ENCODE measurements around the gene CCL22. TPM values are rescaled to one million over a fixed set of nuclear protein-coding genes. Genes with fewer than 3 reads are reported as not detected.
"Not testable (repeated sequence)": the region's sequence is repeated elsewhere in the genome, so short reads cannot be mapped to it uniquely, and the experiment has no call there.

Gene CCL22
- total and polyA plus RNA-seq, 12 donors = 0.03 to 3.0 (median 0.25) TPM; not detected in 3

DNA sequence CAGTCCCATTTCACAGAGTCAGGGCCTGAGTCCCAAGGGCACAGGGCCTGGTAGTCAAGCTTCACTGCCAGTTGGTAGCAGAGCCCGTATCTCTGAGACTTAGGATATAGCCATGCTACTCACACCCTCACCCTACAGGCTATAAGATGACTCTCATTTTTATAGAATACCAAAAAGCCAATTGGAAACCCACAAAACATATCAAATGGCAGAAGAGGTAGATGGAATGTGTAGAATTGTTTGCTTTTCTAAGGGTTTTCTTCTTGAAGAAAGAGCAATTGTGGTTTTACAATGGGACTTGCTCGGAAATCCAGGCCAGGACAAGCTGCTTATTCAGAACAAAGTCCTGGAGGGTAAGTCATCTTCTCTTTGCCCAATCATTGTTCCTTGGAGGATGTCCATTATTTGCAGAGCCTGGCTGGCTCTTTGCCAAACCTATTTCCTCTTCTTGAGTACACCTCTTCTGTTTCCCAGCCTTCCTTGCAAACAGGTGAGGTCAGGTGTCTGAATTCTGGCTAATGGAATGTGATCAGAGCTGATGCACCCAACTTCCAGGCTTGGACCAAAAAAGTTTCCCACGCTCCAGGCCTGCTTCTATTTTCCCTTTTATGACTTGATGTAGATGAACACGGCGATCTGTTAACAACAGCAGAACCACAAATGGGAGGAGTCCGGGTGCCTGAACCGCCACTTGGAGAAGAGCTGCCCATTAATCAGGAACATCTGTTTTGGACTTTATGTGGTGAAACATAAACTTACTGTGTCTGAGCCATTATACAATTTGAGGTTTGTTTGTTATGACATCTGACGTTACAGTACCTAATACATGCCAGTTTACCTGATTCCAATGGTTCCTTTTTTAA is 16.9 kb upstream of the CCL22 start:
- intact Hi-C loops (cut with DNase I) = no loop called here
- no peak overlapping the region for H3K27ac ChIP-seq
- WGBS, 4 donors = 67 to 83% (median 75%) methylated on average over 8 of the region's 8 CpGs
- H3K36me3 ChIP-seq (replicated peaks in 1 of 2) = no peaks in the 10 kb centered on the region
- TF ChIP-seq, protein P1, sequence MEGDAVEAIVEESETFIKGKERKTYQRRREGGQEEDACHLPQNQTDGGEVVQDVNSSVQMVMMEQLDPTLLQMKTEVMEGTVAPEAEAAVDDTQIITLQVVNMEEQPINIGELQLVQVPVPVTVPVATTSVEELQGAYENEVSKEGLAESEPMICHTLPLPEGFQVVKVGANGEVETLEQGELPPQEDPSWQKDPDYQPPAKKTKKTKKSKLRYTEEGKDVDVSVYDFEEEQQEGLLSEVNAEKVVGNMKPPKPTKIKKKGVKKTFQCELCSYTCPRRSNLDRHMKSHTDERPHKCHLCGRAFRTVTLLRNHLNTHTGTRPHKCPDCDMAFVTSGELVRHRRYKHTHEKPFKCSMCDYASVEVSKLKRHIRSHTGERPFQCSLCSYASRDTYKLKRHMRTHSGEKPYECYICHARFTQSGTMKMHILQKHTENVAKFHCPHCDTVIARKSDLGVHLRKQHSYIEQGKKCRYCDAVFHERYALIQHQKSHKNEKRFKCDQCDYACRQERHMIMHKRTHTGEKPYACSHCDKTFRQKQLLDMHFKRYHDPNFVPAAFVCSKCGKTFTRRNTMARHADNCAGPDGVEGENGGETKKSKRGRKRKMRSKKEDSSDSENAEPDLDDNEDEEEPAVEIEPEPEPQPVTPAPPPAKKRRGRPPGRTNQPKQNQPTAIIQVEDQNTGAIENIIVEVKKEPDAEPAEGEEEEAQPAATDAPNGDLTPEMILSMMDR (IDR thresholded peaks at IDR 0.05) = no peak
- no peak for TF ChIP-seq POLR2A (IDR thresholded peaks at IDR 0.05)
- peaks cover 2% of the 10 kb centered on the region for H3K27me3 ChIP-seq
- no peaks in the 10 kb centered on the region for H3K4me1 ChIP-seq (replicated peaks in 1 of 2)
- DNase-seq = peak in 1 of 7 donors; percentile 39
- no peaks in the 10 kb centered on the region for H3K9me3 ChIP-seq (replicated peaks in 1 of 3)
- no peak overlapping the region for H3K4me3 ChIP-seq

DNA sequence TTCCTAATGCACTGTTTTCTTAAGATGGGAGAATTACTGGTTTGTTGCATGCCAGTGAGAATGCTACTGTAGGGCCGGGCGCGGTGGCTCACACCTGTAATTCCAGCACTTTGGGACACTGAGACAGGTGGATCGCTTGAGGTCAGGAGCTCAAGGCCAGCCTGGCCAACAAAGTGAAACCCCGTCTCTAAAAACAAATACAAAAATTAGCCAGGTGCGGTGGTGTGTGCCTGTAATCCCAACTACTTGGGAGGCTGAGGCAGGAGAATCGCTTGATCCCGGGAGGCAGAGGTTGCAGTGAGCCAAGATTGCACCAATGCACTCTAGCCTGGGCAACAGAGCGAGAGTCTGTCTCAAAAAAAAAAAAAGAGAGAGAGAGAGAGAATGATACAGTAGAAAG is 16.0 kb upstream of the CCL22 start:
- H3K4me3 ChIP-seq; H3K9me3 ChIP-seq (replicated peaks in 1 of 3); DNase-seq; H3K4me1 ChIP-seq (replicated peaks in 1 of 2); H3K36me3 ChIP-seq (replicated peaks in 1 of 2); H3K27me3 ChIP-seq; H3K27ac ChIP-seq; intact Hi-C loops (cut with DNase I): not testable (repeated sequence)
- 90 to 97% (median 95%) methylated on average over 9 of the region's 9 CpGs for WGBS, 4 donors

DNA sequence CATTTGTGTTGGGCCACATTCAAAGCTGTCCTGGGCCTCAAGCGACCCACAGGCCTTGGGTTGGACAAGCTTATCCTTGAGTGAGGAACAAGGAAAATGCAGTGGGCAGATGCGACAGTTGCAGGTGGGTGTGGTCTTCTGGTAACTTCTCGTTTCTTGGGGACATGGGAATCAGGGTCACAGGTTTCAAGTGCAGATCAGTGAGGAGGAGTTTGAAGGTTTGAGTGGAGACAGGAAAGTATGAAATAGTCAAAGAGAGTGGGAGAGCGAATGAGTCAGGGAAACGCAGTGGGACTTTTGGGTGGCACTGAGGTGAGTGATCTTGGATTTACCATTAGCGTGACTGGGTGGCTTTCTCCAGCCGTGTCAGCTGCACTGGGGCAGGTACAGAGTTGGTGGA is 15.4 kb upstream of the CCL22 start:
- intact Hi-C loops (cut with DNase I) = no loop called here
- Histone ChIP-seq H3K4me3 (no peak overlapping the region), H3K4me1 (replicated peaks in 1 of 2) (no peaks in the 10 kb centered on the region), H3K27ac (no peak overlapping the region), H3K27me3 (no peaks in the 10 kb centered on the region), H3K36me3 (replicated peaks in 1 of 2) (no peaks in the 10 kb centered on the region), H3K9me3 (replicated peaks in 1 of 3) (no peaks in the 10 kb centered on the region)
- peak in 1 of 7 donors; percentile 30 for DNase-seq
- 81 to 87% (median 85%) methylated on average over 7 of the region's 7 CpGs for WGBS, 4 donors
- TF ChIP-seq POLR2A (IDR thresholded peaks at IDR 0.05) = no peak
- TF ChIP-seq, protein P1 (IDR thresholded peaks at IDR 0.05) = no peak

DNA sequence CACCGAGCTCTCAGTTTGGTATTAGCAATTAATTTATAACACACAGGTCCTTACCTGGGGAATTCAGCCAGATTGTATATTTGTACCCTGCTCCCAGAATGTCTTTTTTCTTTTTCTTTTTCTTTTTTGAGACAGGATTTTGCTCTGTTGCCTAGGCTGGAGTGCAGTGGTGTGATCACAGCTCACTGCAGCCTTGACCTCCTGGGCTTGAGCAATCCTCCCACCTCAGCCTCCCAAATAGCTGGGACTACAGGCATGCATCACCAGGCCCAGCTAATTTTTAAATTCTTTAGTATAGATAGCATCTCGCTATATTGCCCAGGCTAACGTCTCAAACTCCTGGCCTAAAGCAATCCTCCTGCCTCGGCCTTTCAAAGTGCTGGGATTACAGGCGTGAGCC is 14.5 kb upstream of the CCL22 start:
- intact Hi-C loops (cut with DNase I); H3K36me3 ChIP-seq (replicated peaks in 1 of 2); H3K9me3 ChIP-seq (replicated peaks in 1 of 3); H3K4me1 ChIP-seq (replicated peaks in 1 of 2); H3K27ac ChIP-seq; H3K27me3 ChIP-seq; H3K4me3 ChIP-seq: not testable (repeated sequence)
- peak in 1 of 7 donors; percentile 13 for DNase-seq
- 95 to 96% (median 96%) methylated on average over 5 of the region's 5 CpGs for WGBS, 4 donors

DNA sequence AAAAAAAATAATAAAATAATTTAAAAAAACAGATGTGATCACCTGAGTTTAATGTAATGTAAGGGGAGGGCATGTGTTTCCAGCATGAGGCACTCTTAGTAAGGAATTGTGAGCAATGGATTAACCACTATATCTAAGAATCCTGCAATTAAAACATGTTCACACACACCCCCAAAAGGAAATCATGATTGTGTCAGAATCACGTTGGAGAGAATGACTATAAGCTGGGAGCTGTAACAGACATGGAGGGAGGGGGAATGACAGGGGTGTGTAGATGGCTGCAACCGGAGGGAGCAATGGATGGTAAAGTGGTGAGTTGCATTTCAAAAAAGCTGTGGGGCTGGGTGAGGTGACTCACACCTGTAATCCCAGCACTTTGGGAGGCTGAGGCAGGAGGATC is 13.6 kb upstream of the CCL22 start:
- TF ChIP-seq, protein P1 (IDR thresholded peaks at IDR 0.05) = no peak
- no peak for TF ChIP-seq POLR2A (IDR thresholded peaks at IDR 0.05)
- 61 to 78% (median 66%) methylated on average over 2 of the region's 2 CpGs for WGBS, 4 donors
- Histone ChIP-seq H3K27me3 (no peaks in the 10 kb centered on the region), H3K9me3 (replicated peaks in 1 of 3) (no peaks in the 10 kb centered on the region), H3K4me1 (replicated peaks in 1 of 2) (no peaks in the 10 kb centered on the region), H3K4me3 (no peak overlapping the region), H3K27ac (no peak overlapping the region), H3K36me3 (replicated peaks in 1 of 2) (no peaks in the 10 kb centered on the region)
- DNase-seq = no peak
- intact Hi-C loops (cut with DNase I) = no loop called here

Data from adrenal gland (tissue), 12 donors.